Embryonic facial prominence (tissue), 1 donor: Measurements from ENCODE around the gene NOMO2.
"Not testable (repeated sequence)": the region's sequence is repeated elsewhere in the genome, so short reads cannot be mapped to it uniquely, and the experiment has no call there.

ENCODE experiments used
- DNase-seq: peaks from one replicate; pipeline ENCODE4 v3.0.0-alpha.2; 2016; ENCODE audit errors: extremely low spot score

The NOMO2 gene

DNA sequence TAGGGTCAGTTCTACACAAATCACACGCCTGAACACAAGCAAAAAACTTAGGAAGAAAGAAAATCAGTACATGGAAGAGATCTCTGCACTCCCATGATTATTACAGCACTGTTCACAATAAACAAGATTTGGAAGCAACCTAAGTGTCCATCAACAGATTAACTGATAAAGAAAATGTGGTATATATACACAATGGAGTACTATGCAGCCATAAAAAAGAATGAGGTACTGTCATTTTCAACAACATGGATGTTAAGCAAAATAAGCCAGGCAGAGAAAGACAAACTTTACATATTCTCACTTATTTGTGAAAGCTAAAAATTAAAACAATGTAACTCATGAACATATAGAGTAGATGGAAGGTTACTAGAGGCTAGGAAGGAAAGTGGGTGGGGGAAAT is 16.0 kb upstream of the NOMO2 start:
- not testable (repeated sequence) for DNase-seq

DNA sequence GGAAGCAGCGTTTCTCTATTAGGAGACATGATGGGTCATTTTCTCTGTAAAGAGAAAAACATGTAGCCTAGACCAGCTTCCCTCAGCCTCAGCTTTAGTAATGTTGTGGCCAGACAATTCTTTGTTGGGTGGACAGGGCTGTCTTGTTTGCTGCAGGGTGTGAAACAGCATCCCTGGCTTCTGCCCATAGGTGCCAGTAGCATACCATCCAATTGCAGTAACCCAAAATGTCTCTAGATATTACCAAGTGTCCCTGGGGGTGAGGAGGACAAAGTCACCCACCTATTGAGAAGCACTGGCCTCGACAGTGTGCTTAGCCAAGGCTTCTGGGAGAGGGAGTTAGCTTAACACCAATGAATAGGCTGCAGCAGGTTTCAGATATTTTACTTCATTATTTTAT is 14.0 kb upstream of the NOMO2 start:
- not testable (repeated sequence) for DNase-seq

DNA sequence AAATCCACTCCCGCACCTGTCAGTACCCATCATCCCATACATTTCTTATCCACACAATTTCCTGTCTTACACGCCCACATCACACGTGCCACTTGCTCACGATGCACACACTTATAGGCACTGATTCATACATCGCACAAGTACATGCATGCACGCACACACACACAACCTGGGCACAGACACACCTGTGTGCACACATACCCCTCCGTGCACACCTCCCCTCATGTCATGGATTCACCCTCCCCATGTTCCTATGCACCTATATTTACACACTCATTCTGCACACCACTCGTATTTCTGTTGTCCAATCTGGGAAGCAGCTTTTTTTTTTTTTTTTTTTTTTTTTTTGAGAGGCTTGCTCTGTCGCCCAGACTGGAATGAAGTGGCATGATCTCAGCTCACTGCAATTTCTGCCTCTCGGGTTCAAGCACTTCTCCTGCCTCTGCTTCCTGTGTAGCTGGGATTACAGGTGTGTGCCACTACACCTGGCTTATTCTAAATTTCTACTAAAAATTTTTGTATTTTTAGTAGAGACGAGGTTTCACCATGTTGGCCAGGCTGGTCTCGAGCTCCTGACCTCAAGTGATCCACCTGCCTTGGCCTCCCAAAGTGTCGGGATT is 13.5 kb upstream of the NOMO2 start:
- not testable (repeated sequence) for DNase-seq

DNA sequence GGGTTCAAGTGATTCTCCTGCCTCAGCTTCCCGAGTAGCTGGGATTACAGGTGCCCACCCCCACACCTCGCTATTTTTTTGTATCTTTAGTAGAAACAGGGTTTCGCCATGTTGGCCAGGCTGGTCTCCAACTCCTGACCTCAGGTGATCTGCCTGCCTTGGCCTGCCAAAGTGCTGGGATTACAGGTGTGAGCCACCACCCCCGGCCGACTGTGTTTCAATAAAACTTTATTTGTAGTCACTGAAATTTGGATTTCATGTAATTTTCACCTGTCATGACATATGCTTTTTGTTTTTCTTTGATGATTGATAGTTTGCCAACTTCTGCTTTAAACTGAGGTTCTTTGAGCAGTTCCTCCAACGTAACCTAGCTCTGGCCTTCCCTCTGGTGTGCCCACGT is 12.0 kb upstream of the NOMO2 start:
- DNase-seq: not testable (repeated sequence)

DNA sequence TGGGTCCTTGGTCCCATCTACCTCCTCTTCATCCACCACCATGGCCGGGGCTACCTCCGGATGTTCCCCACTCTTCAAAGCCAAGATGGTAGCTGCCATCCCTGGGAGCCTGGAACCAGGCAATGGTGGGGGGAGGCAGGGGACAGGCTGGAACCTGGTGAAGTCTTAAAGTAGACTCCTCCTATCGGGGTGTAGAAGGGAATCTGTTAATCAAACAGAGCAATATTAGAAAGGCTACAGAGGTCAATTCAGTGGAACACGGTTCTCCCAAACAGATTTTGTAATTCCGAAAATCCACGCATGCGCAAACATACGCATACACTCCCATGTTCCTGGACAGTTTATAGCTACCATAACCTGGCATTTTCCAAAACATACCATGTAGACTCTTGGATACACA is 11.1 kb upstream of the NOMO2 start:
- DNase-seq: not testable (repeated sequence)

DNA sequence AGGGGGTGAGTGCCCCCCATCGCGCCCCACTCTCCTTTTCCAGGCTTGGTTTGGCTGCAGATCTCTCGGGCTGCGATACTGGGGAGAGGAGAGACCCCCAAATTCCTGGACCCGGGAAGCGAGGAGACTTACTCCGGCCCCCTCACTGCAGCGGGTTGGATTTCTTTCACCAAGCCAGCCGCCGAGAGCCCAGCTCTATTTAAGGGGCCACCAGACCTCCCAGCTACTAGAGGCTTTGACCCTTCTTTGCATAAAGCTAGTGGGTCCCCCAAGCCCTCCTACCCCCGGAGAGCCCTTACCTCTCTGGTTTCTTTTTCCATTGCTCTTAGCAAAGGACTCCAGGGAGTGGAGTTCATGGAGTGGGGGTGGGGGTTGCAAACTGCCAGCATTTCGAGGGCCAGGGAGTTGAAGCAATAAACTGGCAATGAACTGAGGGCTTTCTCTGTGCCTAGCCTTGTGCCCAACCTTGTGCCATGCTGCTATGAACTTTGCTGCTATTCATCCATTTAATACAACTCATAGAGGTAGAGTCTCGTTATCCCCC is 9.5 kb upstream of the NOMO2 start:
- DNase-seq: not testable (repeated sequence)

DNA sequence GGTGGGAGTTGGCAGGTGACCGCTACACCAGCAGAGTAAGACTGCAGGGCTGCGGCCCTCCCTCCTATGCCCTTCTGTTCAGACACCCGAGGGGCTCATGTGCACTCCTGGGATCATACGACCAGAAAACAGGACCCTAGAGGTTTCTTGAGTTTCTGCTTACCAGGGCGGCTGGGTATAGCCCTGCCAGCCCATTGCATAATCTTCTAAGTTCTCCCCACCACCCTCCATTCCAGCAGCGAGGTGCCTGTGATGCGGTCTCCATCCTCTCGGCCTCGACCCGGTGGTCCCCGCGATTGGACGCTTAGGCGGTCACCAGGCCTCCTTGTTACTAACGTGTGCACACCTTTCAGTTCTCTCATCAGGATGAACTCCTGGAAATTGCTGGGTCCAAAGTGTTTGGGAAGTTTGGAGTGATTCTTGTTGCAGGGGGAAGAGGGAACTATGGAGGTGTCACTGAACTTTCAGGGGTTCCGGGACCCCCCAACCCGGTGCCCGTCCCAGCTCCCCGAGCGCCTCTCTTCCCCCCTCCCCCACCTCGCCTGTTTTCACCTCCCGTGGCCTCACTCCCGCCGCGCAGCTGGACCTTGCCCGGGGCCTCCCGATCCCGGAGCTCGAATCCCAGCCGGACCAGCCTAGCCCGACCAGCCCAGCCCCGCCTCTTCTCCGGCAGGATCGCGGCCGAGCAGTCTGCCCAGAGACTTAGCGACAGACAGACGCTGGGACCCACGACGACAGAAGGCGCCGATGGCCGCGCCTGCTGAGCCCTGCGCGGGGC is 8.8 kb upstream of the NOMO2 start:
- DNase-seq: not testable (repeated sequence)

DNA sequence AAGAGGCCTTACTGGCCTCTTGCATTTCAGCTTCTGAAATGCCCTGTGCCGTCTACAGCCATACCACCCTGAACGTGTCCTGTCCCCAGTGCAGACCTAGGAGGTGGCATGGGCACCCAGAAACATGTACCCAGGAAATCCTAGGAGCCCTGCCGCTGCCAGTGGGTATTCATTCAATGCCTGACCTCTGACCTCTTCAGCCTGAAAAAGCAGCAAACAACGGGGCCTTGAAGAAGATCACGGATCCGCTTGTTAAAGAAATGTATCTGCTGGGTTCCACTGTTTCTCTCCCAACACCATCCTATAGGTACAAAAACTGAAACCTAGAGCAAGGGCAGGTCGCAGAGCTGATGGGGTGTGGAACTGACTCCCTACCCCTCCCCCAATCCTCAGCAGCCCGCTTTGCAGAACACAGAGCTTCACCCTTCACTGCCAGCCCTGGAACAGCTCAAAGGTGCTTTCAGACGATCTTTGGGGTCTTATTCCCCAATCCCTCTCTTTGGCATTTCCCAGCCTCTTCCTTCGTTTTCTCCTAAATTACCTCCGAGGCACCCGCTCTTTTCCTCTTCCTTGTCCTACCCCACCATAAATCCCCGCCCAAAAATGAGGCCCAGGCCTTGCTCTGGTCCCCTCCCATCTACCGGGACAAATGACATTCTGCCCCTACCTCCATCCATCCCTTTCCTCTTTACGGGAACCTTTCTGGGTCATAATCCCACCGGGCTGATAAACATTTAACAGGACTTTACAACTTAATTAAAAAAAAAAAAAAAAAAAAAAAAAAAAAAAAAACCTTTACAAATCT is 1.3 kb downstream of the NOMO2 start:
- not testable (repeated sequence) for DNase-seq

DNA sequence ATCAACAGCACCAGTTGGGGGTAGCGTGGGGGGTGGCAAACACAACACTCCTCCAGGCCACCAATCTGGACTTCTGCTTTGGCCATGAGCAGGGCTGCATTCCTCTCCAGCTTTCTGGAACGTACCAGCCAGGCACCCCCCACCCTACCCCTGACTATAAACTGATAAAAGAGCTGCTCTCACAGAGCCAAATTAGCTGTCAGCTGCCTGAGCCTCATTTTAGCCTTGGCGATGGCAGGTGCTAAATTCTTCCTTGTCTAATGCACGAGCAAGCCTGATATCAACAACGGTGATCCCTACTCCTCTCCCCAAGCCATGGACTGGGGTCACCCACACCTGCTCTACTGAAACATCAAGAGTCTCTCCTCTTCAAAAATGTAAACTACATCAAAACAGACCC is 8.2 kb downstream of the NOMO2 start:
- DNase-seq: not testable (repeated sequence)

DNA sequence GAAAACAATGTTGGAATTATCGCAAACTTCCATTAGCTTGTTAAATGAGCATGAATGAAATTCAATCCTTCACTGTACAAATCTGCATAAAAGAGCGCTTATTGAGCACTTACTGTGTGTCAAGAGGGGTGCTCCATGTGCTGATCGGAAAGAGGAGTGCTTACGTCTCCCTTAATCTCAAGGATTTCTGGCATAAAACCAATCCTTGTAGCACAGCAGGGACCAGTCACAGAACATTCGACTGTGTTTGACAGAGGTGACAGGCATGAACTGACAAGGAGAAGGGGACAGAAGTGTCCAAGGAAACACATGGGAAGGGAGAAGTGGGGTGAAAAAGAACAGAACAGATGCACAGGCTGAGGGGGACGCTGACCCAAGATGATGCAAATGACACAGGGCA is 14.5 kb downstream of the NOMO2 start:
- not testable (repeated sequence) for DNase-seq

DNA sequence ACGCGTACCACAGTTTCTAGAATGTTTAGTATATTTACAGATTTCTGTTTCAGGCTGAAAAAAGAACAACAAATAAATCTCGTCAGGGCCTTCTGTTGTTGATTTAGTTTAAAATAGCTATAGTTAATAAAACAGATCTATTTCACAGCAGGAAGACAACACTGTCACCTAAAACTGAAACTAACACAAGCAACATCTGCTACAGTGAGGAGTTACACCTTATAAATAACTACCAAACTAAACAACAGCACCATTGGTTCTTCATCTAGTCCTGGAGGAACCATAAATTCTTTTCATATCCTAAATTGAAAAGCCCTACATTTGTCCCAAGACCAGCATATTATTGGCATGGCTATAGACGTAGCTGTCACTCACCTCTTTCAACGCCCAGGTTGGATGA is 15.0 kb downstream of the NOMO2 start:
- not testable (repeated sequence) for DNase-seq

DNA sequence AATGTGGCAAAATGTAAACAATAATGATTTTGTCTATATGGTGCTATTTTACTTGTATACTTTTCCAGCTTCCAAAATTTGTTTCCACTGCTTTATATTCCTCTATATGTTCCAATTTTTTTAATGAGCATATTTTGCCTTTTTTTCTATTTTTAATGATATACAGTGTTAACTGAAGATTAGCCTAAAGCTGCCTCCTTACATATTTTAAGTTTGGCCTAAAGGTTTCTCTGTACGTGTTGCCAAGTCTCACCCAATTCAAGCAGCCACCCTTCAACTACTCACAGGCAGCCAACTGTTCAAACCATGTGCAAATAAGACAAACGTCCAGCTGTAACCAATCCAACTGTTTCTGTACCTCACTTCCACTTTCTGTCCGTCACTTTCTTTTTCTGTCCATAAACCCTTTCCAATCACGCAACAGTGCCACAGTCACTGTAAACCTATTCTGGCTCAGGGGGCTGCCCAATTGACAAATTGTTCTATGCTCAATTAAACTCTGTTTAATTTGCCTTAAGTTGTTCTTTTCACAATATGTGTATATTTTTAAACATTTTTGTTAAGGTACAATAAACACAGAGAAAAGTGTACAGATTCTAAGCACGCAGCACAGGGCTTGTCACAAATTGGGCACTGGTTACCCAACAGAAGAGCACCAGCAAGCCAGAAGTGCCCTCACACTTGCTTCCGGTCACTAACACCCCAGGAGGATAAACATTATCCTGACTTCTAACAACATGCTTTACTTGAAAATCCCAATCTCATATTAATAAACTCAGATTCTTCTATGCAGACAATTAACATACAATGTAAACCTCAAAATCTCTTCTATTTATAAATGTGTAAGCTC is 17.4 kb downstream of the NOMO2 start:
- not testable (repeated sequence) for DNase-seq

DNA sequence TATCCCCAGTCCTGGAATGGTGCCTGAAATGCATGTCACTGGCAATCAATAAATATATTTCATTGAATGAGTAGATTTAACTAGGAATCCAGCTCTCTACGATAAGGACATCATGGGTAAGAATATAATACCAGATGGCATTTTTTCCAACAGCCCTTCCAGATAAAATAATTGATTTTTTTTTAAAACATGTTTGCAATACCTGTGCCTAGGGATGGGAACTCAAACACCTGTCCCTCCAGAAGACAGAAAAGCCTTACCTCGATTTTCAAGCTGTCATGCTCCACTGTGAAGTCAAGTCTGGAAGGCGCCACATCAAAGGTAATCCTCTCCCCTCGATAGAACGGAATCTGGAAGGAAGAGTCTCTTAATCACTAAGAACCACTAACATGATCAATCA is 20.0 kb downstream of the NOMO2 start:
- not testable (repeated sequence) for DNase-seq

DNA sequence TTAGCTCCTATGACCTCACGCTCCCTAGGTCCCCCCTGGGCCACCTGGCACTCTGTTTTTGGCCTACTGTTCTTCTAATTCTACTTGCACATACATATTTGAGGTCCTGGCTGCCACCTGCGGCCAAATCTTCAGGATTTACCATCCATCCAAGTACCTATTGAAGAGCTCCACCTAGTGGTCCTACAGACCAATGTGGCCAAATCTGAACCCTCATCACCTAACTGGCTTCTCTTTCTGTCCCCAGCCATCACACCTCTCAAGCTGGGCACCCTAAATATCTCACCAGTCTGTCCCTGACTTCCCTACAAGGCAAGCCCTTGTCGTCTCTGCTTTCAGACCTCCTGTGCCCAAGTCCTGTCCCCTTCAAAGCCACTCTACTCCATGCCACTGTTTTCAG is 24.9 kb downstream of the NOMO2 start:
- DNase-seq: not testable (repeated sequence)

DNA sequence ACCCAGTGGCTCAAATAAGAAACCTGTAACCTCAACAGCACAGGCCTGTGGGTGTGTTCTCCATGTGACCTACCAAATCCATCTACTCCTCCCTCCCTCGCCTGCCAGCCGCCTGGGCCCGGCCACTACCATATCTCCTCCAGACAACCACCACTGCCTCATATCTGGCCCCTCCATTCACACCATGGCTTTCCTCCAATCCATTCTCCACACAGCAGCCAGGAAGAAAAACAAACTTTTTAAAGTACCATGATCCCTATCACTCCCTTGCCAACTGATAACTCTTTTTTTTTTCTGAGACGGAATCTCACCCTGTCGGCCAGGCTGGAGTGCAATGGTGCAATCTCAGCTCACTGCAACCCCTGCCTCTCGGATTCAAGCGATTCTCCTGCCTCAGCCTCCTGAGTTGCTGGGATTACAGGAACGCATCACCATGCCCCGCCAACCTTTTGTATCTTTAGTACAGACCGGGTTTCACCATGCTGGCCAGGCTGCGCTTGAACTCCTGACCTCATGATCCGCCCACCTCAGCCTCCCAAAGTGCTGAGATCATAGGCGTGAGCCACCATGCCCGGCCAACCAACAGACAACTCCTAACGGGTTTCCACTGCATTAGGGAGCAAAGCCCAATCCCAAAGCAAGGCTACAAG is 26.3 kb downstream of the NOMO2 start:
- not testable (repeated sequence) for DNase-seq

DNA sequence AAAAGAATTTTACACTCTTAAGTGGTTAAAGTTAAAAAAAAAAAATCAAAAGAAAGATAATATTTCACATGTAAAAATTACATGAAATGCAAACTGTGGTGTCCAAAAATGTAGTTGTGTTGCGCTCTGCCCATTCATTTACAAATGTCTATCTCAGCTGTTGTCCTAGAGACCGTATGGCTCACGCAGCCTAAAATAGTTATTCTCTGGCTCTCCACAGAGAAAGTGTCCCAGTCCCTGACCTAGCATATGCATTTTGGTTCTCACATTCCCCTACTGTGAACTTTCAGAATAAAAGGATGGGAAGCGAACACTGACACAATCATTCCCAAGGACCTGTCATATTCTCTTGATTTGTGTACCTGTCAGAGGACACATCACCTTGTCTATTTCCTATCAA is 27.6 kb downstream of the NOMO2 start:
- DNase-seq: not testable (repeated sequence)

DNA sequence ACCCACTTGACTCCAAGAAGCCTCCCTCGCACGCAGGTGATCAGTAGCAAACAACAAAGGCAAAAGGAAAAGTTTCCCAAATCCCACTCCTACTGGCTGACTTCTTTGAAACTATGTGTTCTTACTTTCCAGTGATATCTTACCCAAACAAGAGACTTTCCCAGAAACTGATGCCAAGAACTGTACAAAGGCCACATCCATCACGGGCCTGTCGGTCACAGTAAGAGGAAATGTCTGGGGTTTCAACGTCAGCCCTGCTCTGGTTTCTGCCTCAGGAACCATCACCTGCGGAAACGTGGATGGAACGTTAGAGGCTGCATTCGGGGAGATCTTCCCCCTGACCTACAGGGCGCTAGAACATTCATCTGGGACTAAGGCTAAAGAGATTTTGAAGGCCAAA is 30.6 kb downstream of the NOMO2 start:
- DNase-seq: not testable (repeated sequence)

DNA sequence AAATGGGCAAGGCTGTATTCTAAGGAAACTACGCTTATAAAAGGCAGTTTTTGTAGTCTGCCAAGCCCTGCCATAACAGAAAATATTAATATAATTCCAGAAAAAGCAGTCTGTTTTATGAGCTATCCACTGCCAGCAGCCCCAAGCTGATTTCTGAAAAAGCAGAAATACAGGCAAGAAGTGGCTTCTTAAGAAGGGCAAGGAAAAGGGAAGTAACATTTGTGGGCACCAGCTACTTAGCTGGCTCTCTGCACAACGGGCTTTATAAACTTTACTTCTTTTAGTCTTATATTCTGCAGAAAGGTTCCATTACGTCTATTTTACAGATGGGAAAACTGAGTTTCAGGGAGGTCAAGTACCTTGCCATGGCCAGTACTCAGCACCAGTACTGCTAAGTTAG is 31.6 kb downstream of the NOMO2 start:
- not testable (repeated sequence) for DNase-seq

DNA sequence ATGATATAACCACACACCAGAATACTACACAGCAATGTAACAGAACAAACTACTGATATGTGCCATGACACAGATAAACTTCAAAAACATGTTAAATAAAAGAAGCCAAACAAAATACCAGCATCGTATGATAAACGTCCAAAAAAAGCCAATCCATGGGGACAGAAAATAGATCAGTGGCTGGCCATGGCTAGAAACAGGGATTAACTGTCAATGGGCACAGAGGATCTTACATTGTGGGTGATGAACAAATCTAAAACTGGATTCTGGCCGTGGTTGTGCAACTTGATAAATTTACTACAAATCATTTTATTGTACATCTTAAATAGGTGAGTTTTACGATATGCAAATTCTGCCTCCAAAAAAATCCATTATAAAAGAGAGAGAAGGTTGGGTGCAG is 35.4 kb downstream of the NOMO2 start:
- not testable (repeated sequence) for DNase-seq

DNA sequence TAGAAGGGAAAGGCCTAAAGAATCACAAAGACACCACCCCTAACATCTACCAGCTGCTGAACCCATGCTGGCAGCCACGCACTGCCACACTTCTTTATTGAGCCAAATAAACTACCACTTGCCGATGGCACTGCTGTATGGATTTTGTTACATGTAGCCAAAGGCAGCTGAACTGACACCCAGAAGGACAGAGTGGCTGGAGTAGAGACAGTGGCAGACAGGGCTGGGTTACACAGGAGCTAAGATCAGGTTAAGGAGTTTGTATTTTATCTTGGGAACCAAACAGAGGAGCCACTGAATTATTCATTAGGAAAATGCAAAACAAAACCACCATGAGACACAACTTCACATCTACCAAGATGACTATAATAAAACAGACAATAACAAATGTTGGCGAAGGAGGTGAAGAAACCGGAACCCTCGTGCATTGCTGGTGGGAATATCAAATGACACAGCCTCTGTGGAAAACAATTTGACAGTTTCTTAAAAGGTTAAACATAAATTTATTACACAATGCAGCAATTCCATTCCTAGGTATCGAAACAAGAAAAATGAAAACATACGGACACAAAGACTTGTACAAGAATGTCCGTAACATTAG is 35.9 kb downstream of the NOMO2 start:
- DNase-seq: not testable (repeated sequence)
